Kidney (tissue), 22 donors: ENCODE measurements around the gene FBXO27. TPM values are rescaled to one million over a fixed set of nuclear protein-coding genes. Genes with fewer than 3 reads are reported as not detected.

Experiments
- DNase-seq, 5 donors: peaks; one replicate each; pipeline ENCODE4 v3.0.0-alpha.2; 2013 to 2020
- FAIRE-seq: peaks from 2 replicates; lab custom pipeline; 2012; peaks lifted over from hg19 to GRCh38; lab: Jason Lieb, UNC
- H3K27ac ChIP-seq, 2 donors: one replicate each; pipeline ENCODE4 v1.7.0; 2013; ENCODE audit warnings: low read depth in 2 of 2, low read length in 2 of 2, inconsistent platforms in 1 of 2
- H3K27me3 ChIP-seq: one replicate; pipeline ENCODE4 v1.7.1; 2013; ENCODE audit warnings: low read length, inconsistent platforms; ENCODE audit not compliant: control insufficient read depth, insufficient read depth
- H3K36me3 ChIP-seq, 3 donors: one replicate each; pipeline versions ENCODE4 v1.7.0 to v1.7.1; 2013; ENCODE audit warnings: low read length in 3 of 3, control low read depth in 1 of 3, inconsistent platforms in 1 of 3; ENCODE audit not compliant: insufficient read depth in 3 of 3, control insufficient read depth in 2 of 3
- H3K4me1 ChIP-seq, 3 donors: one replicate each; pipeline versions ENCODE4 v1.7.0 to v1.7.1; 2013; ENCODE audit warnings: low read length in 3 of 3, inconsistent platforms in 1 of 3, low read depth in 1 of 3; ENCODE audit not compliant: control insufficient read depth in 2 of 3, insufficient read depth in 2 of 3
- H3K4me3 ChIP-seq, 3 donors: one replicate each; pipeline versions ENCODE4 v1.7.0 to v1.8.1; 2013; ENCODE audit warnings: low read length in 3 of 3, control low read depth in 1 of 3, inconsistent platforms in 1 of 3
- H3K9ac ChIP-seq, 3 donors: one replicate each; pipeline versions ENCODE4 v1.7.0 to v1.7.1; 2013; ENCODE audit warnings: low read length in 3 of 3, control low read depth in 1 of 3, inconsistent platforms in 1 of 3
- H3K9me3 ChIP-seq, 3 donors: one replicate each; pipeline versions ENCODE4 v1.7.0 to v1.7.1; 2013; ENCODE audit warnings: low read length in 3 of 3, control low read depth in 1 of 3, inconsistent platforms in 1 of 3; ENCODE audit not compliant: control insufficient read depth in 2 of 3, insufficient read depth in 1 of 3
- CTCF ChIP-seq: IDR thresholded peaks from 3 replicates; pipeline ENCODE4 v1.5.1; 2012; ENCODE audit warnings: mild to moderate bottlenecking, moderate library complexity, borderline replicate concordance; ENCODE audit not compliant: insufficient read depth; ENCODE audit errors: extremely low read depth
- intact Hi-C: fragments of 100-400 bp; cut with DNase I; formaldehyde crosslinking; loops from one replicate; pipeline ENCODE4 v1.11.1; 2022
- long read RNA-seq, 10 donors: library from polyadenylated mRNA in 1 of 10; unstranded in 1 of 10; transcript quantifications; one replicate each; pipeline ENCODE4 v2.0.0 and lab custom pipeline, GENCODE V29; 2021 to 2026
- polyA plus RNA-seq: library from polyadenylated mRNA; stranded (reverse); fragments of 350-450 nt; fragmentation: Illumina TruSeq; extraction: RNeasy Lipid Tissue Mini Kit (QIAGEN cat#74804); gene quantifications from one replicate; pipeline ENCODE4 v1.2.3, GENCODE V29; 2014; ENCODE audit warnings: low read depth, low replicate concordance; ENCODE audit not compliant: insufficient read depth
- total RNA-seq: library from RNA; stranded (reverse); fragmentation: NEBNext Ultra II Directional; extraction: Animal tissue kit (Norgen Biotek cat#: 25700); gene quantifications from one replicate; pipeline ENCODE4 v1.2.1, GENCODE V29; 2021
- donor health status: control.
- donor health status: control.
- donor health status: control.
- donor health status: control.
- donor health status: control.
- donor health status: DM: yes; HTN: yes; CAD: no.
- donor health status: Normal renal cell carcinoma (clear cell type).

The FBXO27 gene, protein sequence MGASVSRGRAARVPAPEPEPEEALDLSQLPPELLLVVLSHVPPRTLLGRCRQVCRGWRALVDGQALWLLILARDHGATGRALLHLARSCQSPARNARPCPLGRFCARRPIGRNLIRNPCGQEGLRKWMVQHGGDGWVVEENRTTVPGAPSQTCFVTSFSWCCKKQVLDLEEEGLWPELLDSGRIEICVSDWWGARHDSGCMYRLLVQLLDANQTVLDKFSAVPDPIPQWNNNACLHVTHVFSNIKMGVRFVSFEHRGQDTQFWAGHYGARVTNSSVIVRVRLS
- total RNA-seq = 8.3 TPM
- polyA plus RNA-seq = 7.8 TPM
- long read RNA-seq, donor 1 = 0 reads
- long read RNA-seq, donor 2, partial matches to known transcripts = 0 of 1 reads
- long read RNA-seq, donor 2, other reads (novel, unspliced or antisense) = 0 of 1 reads
- long read RNA-seq, donor 3, partial matches to known transcripts = 0 of 1 reads
- long read RNA-seq, donor 3, other reads (novel, unspliced or antisense) = 0 of 1 reads
- long read RNA-seq, donor 4, partial matches to known transcripts = 0 of 1 reads
- long read RNA-seq, donor 4, other reads (novel, unspliced or antisense) = 0 of 1 reads
- long read RNA-seq, donor 5 = 0 reads
- long read RNA-seq, donor 6 = 0 reads
- long read RNA-seq, donor 7, partial matches to known transcripts = 0 of 4 reads
- long read RNA-seq, donor 7, other reads (novel, unspliced or antisense) = 3 of 4 reads
- long read RNA-seq, donor 8, partial matches to known transcripts = 0 of 1 reads
- long read RNA-seq, donor 8, other reads (novel, unspliced or antisense) = 0 of 1 reads
- long read RNA-seq, donor 9 = 0 reads
- long read RNA-seq, donor 10, partial matches to known transcripts = 0 of 1 reads
- long read RNA-seq, donor 10, other reads (novel, unspliced or antisense) = 0 of 1 reads

DNA sequence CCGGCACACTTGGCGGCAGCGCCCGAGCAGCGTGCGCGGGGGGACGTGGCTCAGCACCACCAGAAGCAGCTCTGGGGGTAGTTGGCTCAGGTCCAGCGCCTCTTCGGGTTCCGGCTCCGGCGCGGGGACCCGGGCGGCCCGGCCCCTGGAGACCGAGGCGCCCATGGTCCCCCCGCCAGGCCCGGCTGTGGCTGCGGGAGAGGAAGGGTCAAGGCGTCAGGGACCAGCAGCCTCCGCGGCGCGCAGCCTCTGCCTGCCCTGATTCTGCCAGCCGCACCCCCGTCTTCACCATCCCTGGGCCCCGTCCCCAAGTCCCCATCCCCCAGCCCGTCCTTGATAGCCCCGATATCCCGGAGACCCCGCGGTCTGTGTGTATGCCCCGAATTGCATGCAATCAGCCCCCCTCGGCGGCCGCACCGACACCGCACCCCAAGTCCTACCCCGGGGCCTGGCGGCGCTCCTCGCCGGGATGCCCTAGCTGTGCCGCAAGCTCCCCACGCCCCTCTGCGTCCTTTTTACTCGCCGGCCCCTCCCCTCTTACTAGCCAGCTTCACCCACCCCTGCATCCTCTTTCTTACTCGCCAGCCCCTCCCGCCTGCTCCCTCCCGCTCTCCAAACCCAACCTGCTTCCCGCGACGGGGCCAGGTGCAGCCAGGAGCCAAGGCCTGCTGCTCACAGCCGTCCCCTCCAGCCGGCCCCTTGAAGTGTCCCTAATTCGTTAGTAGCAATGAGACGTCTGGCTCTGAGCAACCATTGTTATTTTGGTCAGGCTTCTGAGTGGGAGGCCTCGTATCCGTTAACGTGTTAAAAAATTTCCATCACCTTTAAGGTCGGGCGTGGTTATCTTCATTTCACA is at the start of gene FBXO27:
FBXO27 (minus strand) TSS at position 487 of the 856 bp plus-strand sequence; CDS start at position 165, 322 bp downstream.
- DNase-seq (peak; percentile 49 to 85 (median 54)), FAIRE-seq (no peak)
- Histone ChIP-seq H3K27ac (peak within 1 kb of the TSS; percentile 67 to 70), H3K9me3 (no peaks in the 10 kb centered on the region), H3K9ac (peak within 1 kb of the TSS in 1 of 3 donors; percentile 19), H3K27me3 (no peaks in the 10 kb centered on the region), H3K36me3 (no peaks in the 10 kb centered on the region), H3K4me1 (peaks cover 0 to 5% (median 3%) of the 10 kb centered on the region in 3 donors), H3K4me3 (peak within 1 kb of the TSS; percentile 39 to 63 (median 59))
- intact Hi-C loops = no loop called here
- TF ChIP-seq CTCF = no peak

- TF ChIP-seq CTCF = no peak
- intact Hi-C loops = no loop called here
- no peak overlapping the region for H3K9ac ChIP-seq
- H3K36me3 ChIP-seq = no peaks in the 10 kb centered on the region
- DNase-seq (no peak), FAIRE-seq (no peak)
- H3K4me3 ChIP-seq = no peak overlapping the region
- no peak overlapping the region for H3K27ac ChIP-seq
- H3K9me3 ChIP-seq = no peaks in the 10 kb centered on the region
- H3K4me1 ChIP-seq = no peaks in the 10 kb centered on the region
- H3K27me3 ChIP-seq = peaks cover 8% of the 10 kb centered on the region
Observed at GRCh38 chr19:39080431-39080830, 48.1 kb upstream of the FBXO27 start.

DNA sequence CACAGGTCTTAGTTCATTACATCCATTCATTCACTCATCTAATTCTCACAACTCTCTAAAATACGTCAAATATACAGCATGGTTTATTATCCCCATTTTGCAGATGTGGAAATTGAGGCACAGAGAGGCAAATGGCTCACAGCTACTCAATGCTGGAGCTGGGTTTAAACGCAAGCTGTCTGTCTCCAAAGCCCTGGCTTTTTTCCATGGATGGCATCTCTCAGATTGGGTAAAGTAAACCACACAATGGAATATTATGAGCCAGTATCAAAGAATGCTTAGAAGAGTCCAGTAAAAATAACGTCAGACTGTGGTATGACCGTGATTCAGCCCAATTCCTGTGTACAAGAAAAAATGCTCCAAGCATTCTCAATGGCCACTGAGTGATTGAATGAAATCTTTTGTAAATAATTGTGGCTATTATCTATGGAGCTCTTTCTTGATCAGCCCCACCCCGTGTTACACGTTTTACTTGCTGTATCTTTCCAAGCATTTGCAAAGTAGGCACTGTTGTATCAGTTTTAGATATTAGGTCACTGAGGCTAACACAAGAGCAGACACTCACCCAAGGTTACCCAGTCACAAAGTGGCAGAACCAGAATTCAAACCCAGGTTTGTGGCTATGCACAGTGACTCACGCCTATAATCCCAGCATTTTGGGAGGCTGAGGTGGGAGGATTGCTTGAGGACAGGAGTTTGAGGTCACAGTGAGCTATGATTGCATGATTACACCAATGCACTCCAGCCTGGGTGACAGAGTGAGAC is 46.3 kb upstream of the FBXO27 start:
- Histone ChIP-seq H3K9me3 (no peaks in the 10 kb centered on the region), H3K27me3 (no peaks in the 10 kb centered on the region), H3K27ac (no peak overlapping the region), H3K4me1 (no peaks in the 10 kb centered on the region), H3K9ac (no peak overlapping the region), H3K36me3 (no peaks in the 10 kb centered on the region), H3K4me3 (no peak overlapping the region)
- no peak for FAIRE-seq
- intact Hi-C loops = no loop called here
- TF ChIP-seq CTCF = no peak
- DNase-seq = no peak
